Liver (tissue), 3 donors: ENCODE measurements around the gene RASL10A.

Experiments used
- JUND ChIP-seq, 2 donors: IDR thresholded peaks; 2 replicates each; pipeline ENCODE4 v1.6.1; 2016; ENCODE audit warnings: antibody characterized with exemption in 2 of 2
- TF ChIP-seq, protein P1 (sequence below): fragments of 150-350 bp; IDR thresholded peaks from 2 replicates; pipeline ENCODE4 v1.5.1; 2017; ENCODE audit warnings: improper control_type of control experiment, low read depth, low read length; ENCODE audit not compliant: missing input control
- donor health status: healthy.
- donor health status: healthy.

DNA sequence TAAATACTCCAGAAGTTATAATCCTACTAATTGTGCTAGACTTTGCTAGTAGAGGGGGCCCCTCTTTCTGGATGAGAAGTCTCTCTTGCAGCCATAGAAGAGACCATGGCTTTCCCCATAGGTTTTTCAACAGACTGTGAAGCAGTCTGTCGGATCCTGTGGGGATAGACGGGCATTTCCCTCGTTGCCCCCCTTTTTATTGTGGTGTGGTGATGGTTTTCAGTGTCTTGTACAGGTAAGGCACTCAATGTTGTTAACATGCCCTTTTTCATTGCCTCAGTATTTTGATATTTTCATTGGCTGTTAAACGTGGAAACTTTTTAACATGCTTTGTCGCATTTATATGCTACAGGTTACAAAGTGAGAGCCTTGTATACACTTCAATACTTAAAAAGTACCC lies 25.4 kb downstream of the RASL10A start:
- TF ChIP-seq, protein P1, sequence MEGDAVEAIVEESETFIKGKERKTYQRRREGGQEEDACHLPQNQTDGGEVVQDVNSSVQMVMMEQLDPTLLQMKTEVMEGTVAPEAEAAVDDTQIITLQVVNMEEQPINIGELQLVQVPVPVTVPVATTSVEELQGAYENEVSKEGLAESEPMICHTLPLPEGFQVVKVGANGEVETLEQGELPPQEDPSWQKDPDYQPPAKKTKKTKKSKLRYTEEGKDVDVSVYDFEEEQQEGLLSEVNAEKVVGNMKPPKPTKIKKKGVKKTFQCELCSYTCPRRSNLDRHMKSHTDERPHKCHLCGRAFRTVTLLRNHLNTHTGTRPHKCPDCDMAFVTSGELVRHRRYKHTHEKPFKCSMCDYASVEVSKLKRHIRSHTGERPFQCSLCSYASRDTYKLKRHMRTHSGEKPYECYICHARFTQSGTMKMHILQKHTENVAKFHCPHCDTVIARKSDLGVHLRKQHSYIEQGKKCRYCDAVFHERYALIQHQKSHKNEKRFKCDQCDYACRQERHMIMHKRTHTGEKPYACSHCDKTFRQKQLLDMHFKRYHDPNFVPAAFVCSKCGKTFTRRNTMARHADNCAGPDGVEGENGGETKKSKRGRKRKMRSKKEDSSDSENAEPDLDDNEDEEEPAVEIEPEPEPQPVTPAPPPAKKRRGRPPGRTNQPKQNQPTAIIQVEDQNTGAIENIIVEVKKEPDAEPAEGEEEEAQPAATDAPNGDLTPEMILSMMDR, result no peak
- no peak for TF ChIP-seq JUND (IDR thresholded peaks at IDR 0.05)
